ENCODE data around the gene SLC9A3.

Gene SLC9A3

DNA sequence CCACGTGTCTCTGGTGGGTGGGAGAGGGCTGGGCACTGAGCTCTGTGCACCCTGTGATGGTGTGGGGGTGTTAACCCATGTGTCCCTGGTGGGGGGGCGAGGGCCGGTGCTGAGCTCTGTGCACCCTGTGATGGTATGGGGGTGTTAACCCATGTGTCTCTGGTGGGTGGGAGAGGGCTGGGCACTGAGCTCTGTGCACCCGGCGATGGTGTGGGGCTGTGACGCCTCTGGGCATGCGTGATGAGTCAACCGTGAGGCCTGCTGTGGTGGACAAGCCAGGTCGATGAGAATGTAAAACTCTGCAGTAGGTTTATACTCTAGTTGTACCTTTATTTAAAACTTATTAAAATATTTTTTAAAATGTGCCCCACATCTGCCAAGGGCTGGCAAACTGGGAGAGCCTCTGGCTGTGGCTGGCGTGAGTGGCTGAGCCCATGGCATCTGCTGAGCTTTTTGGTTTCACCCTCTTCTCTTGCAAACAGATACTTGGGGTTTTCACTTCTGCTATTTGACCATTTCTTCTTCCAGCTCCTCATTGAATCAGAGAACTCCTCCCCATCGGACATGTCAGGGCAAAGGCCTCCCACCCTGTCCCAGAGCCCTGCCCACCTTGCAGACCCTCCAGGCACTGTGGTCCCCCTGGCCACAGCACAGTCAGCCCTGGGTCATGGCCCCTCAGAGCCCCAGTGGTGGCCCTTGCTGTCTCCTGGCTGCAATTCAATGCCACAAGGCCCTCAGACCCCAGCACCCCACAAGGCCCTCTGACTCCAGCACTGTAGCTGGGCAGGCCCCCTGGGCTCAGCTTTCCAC, 99.7 kb downstream of the SLC9A3 start:
- no peak for DNase-seq

DNA sequence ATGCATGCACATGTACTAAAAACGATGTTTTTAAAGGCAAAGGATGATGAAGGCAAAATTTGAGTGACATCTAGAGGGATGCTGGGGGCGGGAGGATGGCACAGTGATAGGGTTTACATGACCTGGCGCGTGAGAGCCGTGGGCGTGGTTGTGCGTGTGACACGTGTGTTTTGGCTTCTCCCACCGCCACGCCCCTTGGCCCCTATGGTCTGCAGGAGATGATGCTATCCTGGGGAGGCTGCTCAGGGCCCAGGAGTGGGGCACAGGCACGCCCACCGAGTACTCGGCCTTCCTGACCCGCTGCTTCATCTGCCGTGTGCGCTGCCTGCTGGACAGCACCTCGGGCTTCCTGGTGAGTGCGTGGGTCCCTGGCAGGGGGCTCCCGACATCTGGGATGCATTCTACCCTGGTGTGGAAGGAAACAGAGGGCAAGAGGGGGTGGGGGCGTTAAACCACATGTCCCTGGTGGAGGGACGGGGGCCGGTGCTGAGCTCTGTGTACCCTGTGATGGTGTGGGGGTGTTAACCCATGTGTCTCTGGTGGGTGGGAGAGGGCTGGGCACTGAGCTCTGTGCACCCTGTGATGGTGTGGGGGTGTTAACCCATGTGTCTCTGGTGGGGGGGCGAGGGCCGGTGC, 100.5 kb downstream of the SLC9A3 start:
- DNase-seq, result no peak

DNA sequence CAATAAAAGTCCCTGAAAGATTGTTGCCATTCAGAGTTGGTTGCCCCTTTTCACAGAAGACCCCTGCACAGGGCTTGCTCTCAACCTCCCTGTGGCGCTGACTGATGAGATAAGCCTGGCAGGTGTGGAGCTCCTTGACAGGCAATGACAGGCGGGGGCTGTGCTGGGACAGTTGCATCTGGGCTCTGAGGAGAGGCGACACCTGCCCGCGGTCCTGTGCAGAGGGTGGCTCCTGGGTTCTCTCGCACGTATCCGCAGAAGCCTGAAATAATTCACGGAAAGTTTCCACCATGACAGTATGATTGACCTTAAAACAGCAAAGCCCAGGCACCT, 101.0 kb downstream of the SLC9A3 start:
- no peak for DNase-seq

DNA sequence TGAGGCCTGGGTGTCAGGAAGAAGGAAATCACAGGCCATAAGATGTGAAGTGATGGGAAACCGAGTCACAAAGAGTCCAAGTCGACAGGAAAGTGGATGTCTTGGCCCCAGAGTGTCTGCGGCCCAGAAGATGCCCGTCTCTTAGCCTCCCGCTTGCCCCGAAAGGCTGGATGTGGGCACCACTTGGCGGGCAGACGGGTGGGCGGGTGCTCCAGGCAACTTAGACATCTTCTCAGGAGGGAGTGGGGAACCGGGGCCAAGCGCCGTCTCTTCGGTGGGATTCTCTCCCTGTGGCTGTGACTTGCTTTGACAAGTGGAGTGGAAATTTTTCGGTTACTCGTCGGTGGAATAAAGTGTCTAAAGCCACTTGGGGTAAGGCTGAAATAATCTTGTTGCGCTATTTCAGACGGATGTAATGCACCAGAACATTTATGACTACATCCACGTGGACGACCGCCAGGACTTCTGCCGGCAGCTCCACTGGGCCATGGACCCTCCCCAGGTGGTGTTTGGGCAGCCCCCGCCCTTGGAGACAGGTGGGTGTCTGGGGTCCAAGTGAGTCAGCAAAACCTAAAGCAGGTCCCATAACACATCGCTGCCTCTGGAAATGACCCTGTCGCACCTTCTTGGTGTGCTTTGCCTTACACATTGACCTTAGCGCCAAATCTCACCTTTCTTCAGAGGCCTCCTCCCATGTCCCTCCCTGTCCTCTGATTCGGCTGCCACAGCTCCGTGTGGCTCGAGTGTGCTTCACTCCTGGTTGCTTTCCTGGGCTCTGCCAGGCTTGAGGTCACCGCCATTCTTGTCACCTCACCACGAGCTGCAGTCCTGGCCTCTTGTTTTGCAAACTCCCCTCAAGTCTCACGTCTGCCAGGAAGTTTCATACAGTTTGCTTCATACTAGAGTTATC, 101.7 kb downstream of the SLC9A3 start:
- DNase-seq, result no peak

DNA sequence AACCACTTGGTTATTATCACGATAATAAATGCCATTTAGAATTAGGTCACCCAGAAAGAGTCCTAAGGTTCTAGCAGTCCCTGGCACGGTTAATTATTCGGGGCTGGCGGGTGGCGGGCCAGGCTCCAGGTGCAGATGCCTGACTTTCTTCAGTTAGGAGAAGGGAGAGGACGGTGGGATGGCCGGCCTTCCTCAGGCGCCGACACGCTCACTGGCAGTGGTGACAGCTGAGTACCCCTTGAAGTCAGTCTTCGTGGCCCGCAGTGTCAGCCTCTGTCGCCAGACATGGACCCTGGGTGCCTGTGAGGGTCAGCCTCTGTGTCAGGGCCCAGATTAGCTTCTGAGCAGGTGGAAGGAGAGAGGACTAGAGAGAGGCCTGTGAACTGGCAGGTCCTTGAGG, 102.3 kb downstream of the SLC9A3 start:
- DNase-seq, result no peak

DNA sequence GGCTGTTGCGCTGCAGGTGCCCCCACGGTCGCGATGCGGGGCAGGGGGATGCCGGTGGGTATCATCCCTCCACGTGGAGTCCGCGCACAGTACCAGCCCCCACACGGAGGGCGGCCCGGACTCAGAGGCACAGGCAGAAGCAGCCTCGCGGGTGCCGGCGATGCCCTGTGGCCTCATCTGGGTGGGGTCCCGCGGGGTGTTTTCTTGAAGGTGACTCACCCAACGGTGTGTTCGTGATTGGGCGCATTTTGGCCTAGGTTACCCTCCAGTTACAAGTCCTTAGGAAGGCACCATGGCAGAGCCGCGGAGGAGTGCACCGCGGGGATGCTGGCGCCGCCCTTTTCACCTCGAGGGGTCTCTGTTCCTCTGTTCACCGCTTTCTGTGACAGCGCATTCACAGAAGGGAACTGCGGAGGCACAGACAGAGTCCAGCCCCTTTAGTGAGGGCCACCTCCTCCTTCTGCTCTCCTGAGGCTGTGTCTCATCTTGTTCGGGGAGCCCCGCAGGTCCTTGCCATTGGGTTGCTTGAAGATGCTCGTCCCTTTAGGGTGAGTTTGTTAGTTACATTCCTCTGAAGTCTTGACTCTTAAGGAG, 102.9 kb downstream of the SLC9A3 start:
- no peak for DNase-seq

DNA sequence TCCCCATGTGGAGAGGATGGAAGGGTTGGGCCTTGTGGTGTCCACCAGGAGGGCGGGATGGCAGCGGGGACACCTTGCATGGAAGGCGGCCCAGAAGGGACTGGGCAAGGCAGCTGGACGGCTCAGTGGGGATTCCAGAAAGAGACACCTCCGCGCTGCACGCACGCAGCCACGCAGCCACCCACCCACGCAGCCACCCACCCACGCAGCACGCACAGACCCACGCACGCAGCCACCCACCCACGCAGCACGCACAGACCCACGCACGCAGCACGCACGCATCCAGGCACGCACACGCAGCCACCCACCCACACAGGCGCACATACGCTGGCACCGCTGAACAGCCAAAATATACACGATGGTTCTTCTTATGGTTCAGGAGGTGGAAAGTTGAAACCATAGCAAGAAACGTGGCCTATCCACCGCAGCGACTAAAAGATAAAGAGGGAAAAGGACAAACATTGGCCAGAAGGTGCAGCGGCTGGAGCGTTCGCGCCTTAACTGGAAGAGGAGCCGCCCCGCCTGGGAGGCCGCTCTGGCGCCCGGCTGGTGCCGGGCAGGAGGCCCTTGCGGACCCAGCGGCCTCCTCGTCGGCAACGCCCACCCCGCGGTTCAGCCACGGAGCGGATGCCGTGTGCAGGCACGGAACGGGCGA, 103.5 kb downstream of the SLC9A3 start:
- DNase-seq, result no peak

All from NCI-H1048 (cell line).